22Rv1 (cell line): ENCODE results near the gene ZSCAN25.

Experiments used
- H3K27ac ChIP-seq: fragments of 450-650 bp; 2 replicates; pipeline ENCODE4 v1.5.1; 2017
- ZFX ChIP-seq: fragments of 450-650 bp; IDR thresholded peaks from 2 replicates; pipeline ENCODE4 v1.6.1; 2017; ENCODE audit warnings: antibody characterized with exemption, borderline replicate concordance
- TF ChIP-seq, protein P1 (sequence below): fragments of 450-650 bp; IDR thresholded peaks from 2 replicates; pipeline ENCODE4 v1.5.1; 2017; ENCODE audit warnings: mild to moderate bottlenecking

Gene ZSCAN25

DNA sequence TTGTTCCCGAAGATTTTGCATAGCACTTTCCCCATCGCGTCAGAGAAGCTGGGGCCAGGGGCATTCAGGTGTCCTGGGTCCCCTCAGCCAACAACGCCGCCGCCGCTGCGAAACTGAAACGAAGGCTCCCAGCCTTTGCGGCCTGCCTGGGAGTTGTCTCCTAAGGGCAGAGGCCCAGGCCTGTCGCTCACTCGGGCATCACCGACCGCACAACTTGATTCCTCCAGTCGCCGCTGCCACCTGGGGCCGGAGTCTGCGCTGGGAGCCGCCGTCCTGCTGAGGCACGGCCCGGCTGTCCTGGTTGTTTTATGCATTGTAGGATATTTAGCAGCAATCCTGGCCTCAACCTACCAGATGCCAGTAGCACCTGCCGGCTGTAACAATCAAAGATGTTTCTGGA is 22.0 kb downstream of the ZSCAN25 start:
- no peak for TF ChIP-seq ZFX
- TF ChIP-seq, protein P1, sequence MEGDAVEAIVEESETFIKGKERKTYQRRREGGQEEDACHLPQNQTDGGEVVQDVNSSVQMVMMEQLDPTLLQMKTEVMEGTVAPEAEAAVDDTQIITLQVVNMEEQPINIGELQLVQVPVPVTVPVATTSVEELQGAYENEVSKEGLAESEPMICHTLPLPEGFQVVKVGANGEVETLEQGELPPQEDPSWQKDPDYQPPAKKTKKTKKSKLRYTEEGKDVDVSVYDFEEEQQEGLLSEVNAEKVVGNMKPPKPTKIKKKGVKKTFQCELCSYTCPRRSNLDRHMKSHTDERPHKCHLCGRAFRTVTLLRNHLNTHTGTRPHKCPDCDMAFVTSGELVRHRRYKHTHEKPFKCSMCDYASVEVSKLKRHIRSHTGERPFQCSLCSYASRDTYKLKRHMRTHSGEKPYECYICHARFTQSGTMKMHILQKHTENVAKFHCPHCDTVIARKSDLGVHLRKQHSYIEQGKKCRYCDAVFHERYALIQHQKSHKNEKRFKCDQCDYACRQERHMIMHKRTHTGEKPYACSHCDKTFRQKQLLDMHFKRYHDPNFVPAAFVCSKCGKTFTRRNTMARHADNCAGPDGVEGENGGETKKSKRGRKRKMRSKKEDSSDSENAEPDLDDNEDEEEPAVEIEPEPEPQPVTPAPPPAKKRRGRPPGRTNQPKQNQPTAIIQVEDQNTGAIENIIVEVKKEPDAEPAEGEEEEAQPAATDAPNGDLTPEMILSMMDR, result no peak
- H3K27ac ChIP-seq, result no peak overlapping the region

DNA sequence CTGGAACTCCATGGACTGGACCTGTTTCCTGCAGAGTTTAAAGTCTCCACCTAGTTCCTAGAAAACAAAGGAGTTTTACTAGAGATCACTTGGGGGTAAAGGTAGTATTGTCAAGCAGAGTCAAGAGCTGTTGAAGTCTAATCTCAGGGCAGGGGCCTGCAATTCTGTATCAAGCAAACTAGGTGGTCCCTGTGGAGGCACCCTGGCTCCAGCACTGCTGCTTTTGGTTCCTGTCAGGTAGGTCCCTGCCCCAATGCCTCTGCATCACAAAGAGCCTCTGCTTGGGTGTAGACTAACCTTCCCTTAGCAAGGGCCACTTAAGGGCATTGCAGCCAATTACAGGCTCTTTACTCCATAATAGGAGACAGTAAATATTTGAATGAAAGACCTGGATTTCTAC is 22.5 kb downstream of the ZSCAN25 start:
- TF ChIP-seq, protein P1, result no peak
- no peak for TF ChIP-seq ZFX
- no peak overlapping the region for H3K27ac ChIP-seq

GRCh38 chr7:99642027-99642426 is 25.3 kb downstream of the ZSCAN25 start:
- no peak for TF ChIP-seq ZFX
- TF ChIP-seq, protein P1, result no peak

GRCh38 chr7:99643464-99643863 is 26.7 kb downstream of the ZSCAN25 start:
- TF ChIP-seq, protein P1, result no peak
- TF ChIP-seq ZFX, result no peak

More at GRCh38 chr7:99642027-99642426, 25.3 kb downstream of the ZSCAN25 start:
- H3K27ac ChIP-seq, result no peak overlapping the region

DNA sequence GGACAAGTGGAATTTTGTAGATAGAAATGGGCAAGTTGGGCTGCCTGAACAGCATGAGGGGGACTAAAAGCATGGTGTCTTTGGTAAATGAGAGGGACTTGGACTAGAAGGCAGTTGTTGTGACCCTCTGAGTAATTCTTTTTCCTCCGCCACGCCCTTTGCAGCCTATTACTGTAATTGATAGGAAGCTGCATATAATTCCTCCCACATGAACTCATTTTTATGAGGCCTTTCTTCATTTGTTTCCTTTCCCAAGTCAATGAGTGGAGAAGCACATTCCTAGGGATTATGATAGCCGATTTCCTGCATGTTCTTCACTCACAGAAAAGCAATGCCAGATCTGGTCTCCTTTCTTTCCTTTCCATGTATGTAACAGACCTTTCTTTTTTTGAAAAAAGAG is 27.7 kb downstream of the ZSCAN25 start:
- no peak for TF ChIP-seq ZFX
- TF ChIP-seq, protein P1, result no peak
- no peak overlapping the region for H3K27ac ChIP-seq

More at GRCh38 chr7:99643464-99643863, 26.7 kb downstream of the ZSCAN25 start:
- H3K27ac ChIP-seq, result no peak overlapping the region

DNA sequence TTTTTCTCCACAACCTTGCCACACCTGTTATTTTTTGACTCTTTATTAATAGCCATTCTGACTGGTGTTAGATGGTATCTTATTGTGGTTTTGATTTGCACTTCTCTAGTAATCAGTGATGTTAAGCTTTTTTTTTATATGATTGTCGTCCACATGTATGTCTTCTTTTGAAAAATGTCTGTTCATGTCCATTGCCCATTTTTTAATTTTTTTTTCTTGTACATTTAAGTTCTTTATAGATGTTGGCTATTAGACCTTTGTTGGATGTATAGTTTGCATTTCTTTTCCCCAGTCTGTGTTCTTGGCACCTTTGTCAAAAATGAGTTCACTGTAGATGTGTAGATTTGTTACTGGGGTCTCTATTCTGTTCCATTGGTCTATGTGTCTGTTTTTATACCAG is 28.8 kb downstream of the ZSCAN25 start:
- no peak overlapping the region for H3K27ac ChIP-seq

GRCh38 chr7:99648843-99649242 is 32.1 kb downstream of the ZSCAN25 start:
- H3K27ac ChIP-seq, result no peak overlapping the region
- no peak for TF ChIP-seq ZFX
- TF ChIP-seq, protein P1, result no peak

More for the DNA sequence above, 28.8 kb downstream of the ZSCAN25 start:
- no peak for TF ChIP-seq ZFX
- TF ChIP-seq, protein P1, result no peak
